SH-SY5Y (cell line): ENCODE results near the gene PSMD11.

ENCODE experiments used
- GATA2 ChIP-seq: IDR thresholded peaks from 2 replicates; pipeline ENCODE4 v1.6.1; 2011; ENCODE audit warnings: mild to moderate bottlenecking, low read depth, low read length
- GATA3 ChIP-seq: IDR thresholded peaks from 2 replicates; pipeline ENCODE4 v1.6.1; 2011; ENCODE audit warnings: low read depth, mild to moderate bottlenecking, low read length, moderate library complexity

DNA sequence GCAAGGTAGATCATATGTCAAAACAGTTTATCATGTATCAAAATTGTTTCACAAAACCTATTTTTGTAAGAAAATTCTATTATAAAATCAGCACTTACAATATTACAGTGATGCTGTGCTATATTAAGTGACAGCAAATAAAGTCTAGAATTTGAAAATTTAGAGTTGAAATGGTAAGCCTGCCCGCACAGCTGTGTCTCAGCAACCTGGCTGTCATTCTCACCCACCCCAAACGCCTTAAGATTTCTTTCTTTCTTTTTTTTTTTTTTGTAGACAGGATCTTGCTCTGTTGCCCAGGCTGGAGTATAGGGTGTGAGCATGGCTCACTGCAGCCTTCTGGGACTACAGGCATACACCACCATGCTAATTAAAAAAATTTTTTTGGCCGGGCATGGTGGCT is 69.3 kb downstream of the PSMD11 start:
- TF ChIP-seq GATA2 (no peak), GATA3 (no peak)
